ENCODE data around the gene IL17C. TPM values are rescaled to one million over a fixed set of nuclear protein-coding genes. Genes with fewer than 3 reads are reported as not detected.

Gene IL17C
- polyA plus RNA-seq, 2 of the 4 experiments (the other 2 are of a cell fraction), result not detected

- TF ChIP-seq HMGXB4 (CRISPR knock-in tag; IDR thresholded peaks at IDR 0.05; ENCODE audit: borderline replicate concordance) (no peak), FOXS1 (CRISPR knock-in tag; IDR thresholded peaks at IDR 0.05) (no peak), PBX3 (IDR thresholded peaks at IDR 0.05) (0 out of 2 replicates have a peak, but pooled peaks have one; percentile 45), FOSB (CRISPR knock-in tag; IDR thresholded peaks at IDR 0.05) (no peak)
These were observed 12.4 kb downstream of the IL17C start, which contains the start of gene CYBA (continued) for GRCh38 chr16:88650749-88651275.

GRCh38 chr16:88651276-88651988 lies 13.1 kb downstream of the IL17C start:
- peak overlapping the region; percentile 99 for H3K4me2 ChIP-seq
- ATAC-seq (peak; percentile 6; a peak in 5 of 6 replicates), FAIRE-seq (no peak), DNase-seq (ENCODE audit: low read depth in 1 of 2, low spot score in 1 of 2) (peak in 1 of 2 experiments; percentile 48)
- H3K27ac ChIP-seq, result peak overlapping the region; percentile 89 to 93
- CTCF ChIA-PET, result no interaction called here
- peaks cover 21% of the 10 kb centered on the region for H3K4me1 ChIP-seq
- no peaks in the 10 kb centered on the region for H3K9me3 ChIP-seq
- H3K4me3 ChIP-seq, result peak overlapping the region; percentile 94
- WGBS (ENCODE audit: missing lambda C conversion rate), result 52% methylated on average over 15 of the region's 24 CpGs
- TF ChIP-seq RNF2 (IDR thresholded peaks at IDR 0.05; ENCODE audit: borderline replicate concordance, low read depth) (no peak), SREBF2 (IDR thresholded peaks at IDR 0.05) (no peak), USF2 (IDR thresholded peaks at IDR 0.05) (no peak), HMGXB4 (CRISPR knock-in tag; IDR thresholded peaks at IDR 0.05; ENCODE audit: borderline replicate concordance) (no peak), RCOR1 (IDR thresholded peaks at IDR 0.05; ENCODE audit: low read depth, low read length) (no peak), NR3C1 (IDR thresholded peaks at IDR 0.05) (no peak), RFX5 (IDR thresholded peaks at IDR 0.05) (no peak), EHMT2 (IDR thresholded peaks at IDR 0.05; ENCODE audit: low read depth) (no peak)
- POLR2A ChIA-PET, result interaction anchor here (1.5 kb wide), 1 partner anchor 12 kb away, joined by 3 read pairs; the partner anchor contains the start of gene MVD

GRCh38 chr16:88651989-88652761 lies 13.8 kb downstream of the IL17C start:
- TF ChIP-seq MAFK (IDR thresholded peaks at IDR 0.05; ENCODE audit: partially characterized antibody) (no peak), ZSCAN20 (CRISPR knock-in tag; IDR thresholded peaks at IDR 0.05) (no peak), NFE2L2 (conservative IDR thresholded peaks at IDR 0.05; ENCODE audit: low read length) (no peak), HOXA7 (CRISPR knock-in tag; IDR thresholded peaks at IDR 0.05) (no peak), POLR2A (IDR thresholded peaks at IDR 0.05; ENCODE audit: low read length) (no peak), JUN (IDR thresholded peaks at IDR 0.05) (no peak), NR3C1 (IDR thresholded peaks at IDR 0.05) (no peak), MAZ (IDR thresholded peaks at IDR 0.05; ENCODE audit: borderline replicate concordance, low read depth, low read length) (no peak)
- FAIRE-seq (no peak), ATAC-seq (no peak), DNase-seq (ENCODE audit: low read depth in 1 of 2, low spot score in 1 of 2) (no peak)
- peak overlapping the region; percentile 99; the same call in 2 of the 3 replicates for H3K4me2 ChIP-seq
- peaks cover 21% of the 10 kb centered on the region for H3K4me1 ChIP-seq
- ChIA-PET CTCF (interaction anchor here (1.1 kb wide), 1 partner anchor 18 kb away, joined by 3 read pairs; no protein-coding TSS in a partner anchor), POLR2A (interaction anchor here (1.5 kb wide), 1 partner anchor 11 kb away, joined by 3 read pairs; the partner anchor contains the start of gene MVD)
- no peaks in the 10 kb centered on the region for H3K9me3 ChIP-seq
- WGBS (ENCODE audit: missing lambda C conversion rate), result 91% methylated on average over 19 of the region's 29 CpGs
- H3K4me3 ChIP-seq, result no peak overlapping the region
- peak overlapping the region in 1 of 2 experiments; percentile 93; a peak in 4 of 6 replicates for H3K27ac ChIP-seq

Data from A549 (cell line).